ENCODE data around the gene S100A13. TPM values are rescaled to one million over a fixed set of nuclear protein-coding genes. Genes with fewer than 3 reads are reported as not detected.

The S100A13 gene
- total and polyA plus RNA-seq, 9 of the 15 experiments (the other 6 are each of a cell fraction or from before 2014, with no cell fraction given), result 41.9 to 129 (median 58.0) TPM

DNA sequence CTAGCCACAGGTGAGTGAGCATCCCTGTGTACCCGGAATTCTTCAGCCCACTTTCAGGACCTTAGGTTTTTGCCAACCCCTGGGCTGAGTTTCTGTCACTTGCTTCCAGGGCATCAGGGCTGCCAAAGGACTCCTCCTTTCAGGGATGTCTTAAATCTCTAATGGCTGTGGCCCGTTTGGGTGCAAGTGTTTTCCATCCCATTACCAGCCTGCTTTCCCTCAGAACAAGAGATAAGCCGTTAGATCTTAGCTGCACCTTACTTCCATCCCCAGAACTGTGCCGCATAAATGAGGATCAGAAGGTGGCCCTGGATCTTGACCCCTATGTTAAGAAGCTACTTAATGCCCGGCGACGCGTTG lies 31.9 kb upstream of the S100A13 start:
- H3K9ac ChIP-seq (ENCODE audit: insufficient read depth in 1 of 2, low read depth in 2 of 2, low read length in 2 of 2), result peak overlapping the region; percentile 81 to 92; a peak in 3 of 4 replicates
- H3K9me3 ChIP-seq (replicated peaks; ENCODE audit: control insufficient read depth, insufficient read depth, low read depth, low read length), result no peaks in the 10 kb centered on the region
- H3K79me2 ChIP-seq (ENCODE audit: control insufficient read depth, insufficient read depth, low read length), result peaks cover 13% of the 10 kb centered on the region
- H3K27me3 ChIP-seq (ENCODE audit: control insufficient read depth in 2 of 2, insufficient read depth in 2 of 2, low read length in 2 of 2), result no peaks in the 10 kb centered on the region
- ChIA-PET POLR2A (interaction anchor here (0.7 to 6.1 kb wide), 12 partner anchors 10 to 326 kb away, joined by 3 to 51 read pairs (median 4); partner anchors contain the start of genes CHTOP, ILF2, S100A13 and SLC39A1), CTCF (ENCODE audit: low intra/inter-chr PET ratio) (no interaction called here)
- 18% methylated on average over 8 of the region's 8 CpGs for WGBS (ENCODE audit: insufficient coverage, low coverage, missing lambda C conversion rate)
- H3K9me1 ChIP-seq (ENCODE audit: control insufficient read depth, insufficient read depth, low read length), result no peaks in the 10 kb centered on the region
- peak overlapping the region; percentile 93 for H3K4me2 ChIP-seq (ENCODE audit: insufficient read depth, low read length)
- 0 out of 2 replicates have a peak overlapping the region, but pooled peaks have one; percentile 100 for H2AFZ ChIP-seq (ENCODE audit: low read depth, low read length)
- FAIRE-seq, result no peak
- ATAC-seq, result no peak
- H3K4me3 ChIP-seq, result peak overlapping the region; percentile 98
- peaks cover 3 to 16% of the 10 kb centered on the region in 2 experiments; a peak in 4 of 5 replicates for H3K4me1 ChIP-seq (replicated peaks in 1 of 2; ENCODE audit: control insufficient read depth in 2 of 2, insufficient read depth in 2 of 2, low read length in 2 of 2)
- H4K20me1 ChIP-seq (replicated peaks; ENCODE audit: control insufficient read depth, insufficient read depth, low read length), result no peaks in the 10 kb centered on the region
- in situ Hi-C loops (cut with MboI), result no loop called here
- H3K36me3 ChIP-seq (ENCODE audit: control insufficient read depth, insufficient read depth, low read length), result peaks cover 37% of the 10 kb centered on the region
- no peak for DNase-seq (ENCODE audit: extremely low read depth in 1 of 4, low spot score in 3 of 4)
- intact Hi-C loops (cut with micrococcal nuclease), result no loop called here
- TSS peak; percentile 75 for BruUV-seq (replicated peaks)
- H3K27ac ChIP-seq (ENCODE audit: extremely low read depth, low read depth, low read length), result peak overlapping the region; percentile 86; the same call in 2 of the 3 replicates
- TF ChIP-seq SAFB (IDR thresholded peaks at IDR 0.05; ENCODE audit: borderline replicate concordance, low read depth, low read length), result no peak
- TF ChIP-seq, protein P1, sequence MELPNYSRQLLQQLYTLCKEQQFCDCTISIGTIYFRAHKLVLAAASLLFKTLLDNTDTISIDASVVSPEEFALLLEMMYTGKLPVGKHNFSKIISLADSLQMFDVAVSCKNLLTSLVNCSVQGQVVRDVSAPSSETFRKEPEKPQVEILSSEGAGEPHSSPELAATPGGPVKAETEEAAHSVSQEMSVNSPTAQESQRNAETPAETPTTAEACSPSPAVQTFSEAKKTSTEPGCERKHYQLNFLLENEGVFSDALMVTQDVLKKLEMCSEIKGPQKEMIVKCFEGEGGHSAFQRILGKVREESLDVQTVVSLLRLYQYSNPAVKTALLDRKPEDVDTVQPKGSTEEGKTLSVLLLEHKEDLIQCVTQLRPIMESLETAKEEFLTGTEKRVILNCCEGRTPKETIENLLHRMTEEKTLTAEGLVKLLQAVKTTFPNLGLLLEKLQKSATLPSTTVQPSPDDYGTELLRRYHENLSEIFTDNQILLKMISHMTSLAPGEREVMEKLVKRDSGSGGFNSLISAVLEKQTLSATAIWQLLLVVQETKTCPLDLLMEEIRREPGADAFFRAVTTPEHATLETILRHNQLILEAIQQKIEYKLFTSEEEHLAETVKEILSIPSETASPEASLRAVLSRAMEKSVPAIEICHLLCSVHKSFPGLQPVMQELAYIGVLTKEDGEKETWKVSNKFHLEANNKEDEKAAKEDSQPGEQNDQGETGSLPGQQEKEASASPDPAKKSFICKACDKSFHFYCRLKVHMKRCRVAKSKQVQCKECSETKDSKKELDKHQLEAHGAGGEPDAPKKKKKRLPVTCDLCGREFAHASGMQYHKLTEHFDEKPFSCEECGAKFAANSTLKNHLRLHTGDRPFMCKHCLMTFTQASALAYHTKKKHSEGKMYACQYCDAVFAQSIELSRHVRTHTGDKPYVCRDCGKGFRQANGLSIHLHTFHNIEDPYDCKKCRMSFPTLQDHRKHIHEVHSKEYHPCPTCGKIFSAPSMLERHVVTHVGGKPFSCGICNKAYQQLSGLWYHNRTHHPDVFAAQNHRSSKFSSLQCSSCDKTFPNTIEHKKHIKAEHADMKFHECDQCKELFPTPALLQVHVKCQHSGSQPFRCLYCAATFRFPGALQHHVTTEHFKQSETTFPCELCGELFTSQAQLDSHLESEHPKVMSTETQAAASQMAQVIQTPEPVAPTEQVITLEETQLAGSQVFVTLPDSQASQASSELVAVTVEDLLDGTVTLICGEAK (IDR thresholded peaks at IDR 0.05), result no peak
- TF ChIP-seq, protein P1 (CRISPR knock-in tag; IDR thresholded peaks at IDR 0.05), result no peak
- TF ChIP-seq, protein P2, sequence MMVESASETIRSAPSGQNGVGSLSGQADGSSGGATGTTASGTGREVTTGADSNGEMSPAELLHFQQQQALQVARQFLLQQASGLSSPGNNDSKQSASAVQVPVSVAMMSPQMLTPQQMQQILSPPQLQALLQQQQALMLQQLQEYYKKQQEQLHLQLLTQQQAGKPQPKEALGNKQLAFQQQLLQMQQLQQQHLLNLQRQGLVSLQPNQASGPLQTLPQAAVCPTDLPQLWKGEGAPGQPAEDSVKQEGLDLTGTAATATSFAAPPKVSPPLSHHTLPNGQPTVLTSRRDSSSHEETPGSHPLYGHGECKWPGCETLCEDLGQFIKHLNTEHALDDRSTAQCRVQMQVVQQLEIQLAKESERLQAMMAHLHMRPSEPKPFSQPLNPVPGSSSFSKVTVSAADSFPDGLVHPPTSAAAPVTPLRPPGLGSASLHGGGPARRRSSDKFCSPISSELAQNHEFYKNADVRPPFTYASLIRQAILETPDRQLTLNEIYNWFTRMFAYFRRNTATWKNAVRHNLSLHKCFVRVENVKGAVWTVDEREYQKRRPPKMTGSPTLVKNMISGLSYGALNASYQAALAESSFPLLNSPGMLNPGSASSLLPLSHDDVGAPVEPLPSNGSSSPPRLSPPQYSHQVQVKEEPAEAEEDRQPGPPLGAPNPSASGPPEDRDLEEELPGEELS (CRISPR knock-in tag; IDR thresholded peaks at IDR 0.05; ENCODE audit: borderline replicate concordance), result no peak
- no peak for TF ChIP-seq PML (IDR thresholded peaks at IDR 0.05; ENCODE audit: low read length)
- no peak for TF ChIP-seq ZC3H8 (IDR thresholded peaks at IDR 0.05)
- no peak for TF ChIP-seq CEBPG (CRISPR knock-in tag; IDR thresholded peaks at IDR 0.05)
- no peak for TF ChIP-seq CEBPG (tag; conservative IDR thresholded peaks at IDR 0.05 in 1 of 2, IDR thresholded peaks at IDR 0.05 in 1 of 2)
- TF ChIP-seq, protein P3, sequence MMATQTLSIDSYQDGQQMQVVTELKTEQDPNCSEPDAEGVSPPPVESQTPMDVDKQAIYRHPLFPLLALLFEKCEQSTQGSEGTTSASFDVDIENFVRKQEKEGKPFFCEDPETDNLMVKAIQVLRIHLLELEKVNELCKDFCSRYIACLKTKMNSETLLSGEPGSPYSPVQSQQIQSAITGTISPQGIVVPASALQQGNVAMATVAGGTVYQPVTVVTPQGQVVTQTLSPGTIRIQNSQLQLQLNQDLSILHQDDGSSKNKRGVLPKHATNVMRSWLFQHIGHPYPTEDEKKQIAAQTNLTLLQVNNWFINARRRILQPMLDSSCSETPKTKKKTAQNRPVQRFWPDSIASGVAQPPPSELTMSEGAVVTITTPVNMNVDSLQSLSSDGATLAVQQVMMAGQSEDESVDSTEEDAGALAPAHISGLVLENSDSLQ (IDR thresholded peaks at IDR 0.05), result no peak
- no peak for TF ChIP-seq ZNF311 (CRISPR knock-in tag; IDR thresholded peaks at IDR 0.05)
- no peak for TF ChIP-seq DMBX1 (CRISPR knock-in tag; IDR thresholded peaks at IDR 0.05; ENCODE audit: borderline replicate concordance)

Measured in K562 (cell line).